Immature natural killer cell (primary cell): ENCODE measurements around the gene UNK. TPM values are rescaled to one million over a fixed set of nuclear protein-coding genes. Genes with fewer than 3 reads are reported as not detected.
A peak's percentile ranks its signal among the peaks of the same experiment; 100 is the strongest.

Source experiments
- DNase-seq, 3 donors: peaks; one replicate each; pipeline ENCODE4 v3.0.0; 2022; ENCODE audit warnings: mixed read lengths in 1 of 3
- H3K27ac Mint-ChIP-seq, 6 donors: one replicate each; pipeline ENCODE4 v1.8.0; 2020; ENCODE audit warnings: mixed read lengths in 6 of 6, mild to moderate bottlenecking in 5 of 6, inconsistent platforms in 4 of 6, moderate library complexity in 3 of 6
- H3K27me3 Mint-ChIP-seq, 3 donors: one replicate each; pipeline ENCODE4 v1.8.0; 2020 to 2021; ENCODE audit warnings: low read depth in 3 of 3, mild to moderate bottlenecking in 3 of 3, mixed read lengths in 3 of 3, moderate library complexity in 3 of 3, inconsistent platforms in 1 of 3
- H3K36me3 Mint-ChIP-seq, 3 donors: one replicate each; pipeline ENCODE4 v1.8.0; 2020; ENCODE audit warnings: mixed read lengths in 3 of 3, inconsistent platforms in 2 of 3, mild to moderate bottlenecking in 2 of 3
- H3K4me1 Mint-ChIP-seq, 2 donors: one replicate each; pipeline ENCODE4 v1.8.0; 2020; ENCODE audit warnings: inconsistent platforms in 2 of 2, mild to moderate bottlenecking in 2 of 2, mixed read lengths in 2 of 2, moderate library complexity in 1 of 2
- H3K4me3 Mint-ChIP-seq, 5 donors: one replicate each; pipeline ENCODE4 v1.8.0; 2020; ENCODE audit warnings: mild to moderate bottlenecking in 5 of 5, mixed read lengths in 5 of 5, inconsistent platforms in 3 of 5, moderate library complexity in 3 of 5
- H3K9me3 Mint-ChIP-seq, 6 donors: one replicate each; pipeline ENCODE4 v1.8.0; 2020; ENCODE audit warnings: mild to moderate bottlenecking in 6 of 6, mixed read lengths in 6 of 6, inconsistent platforms in 4 of 6, moderate library complexity in 3 of 6
- polyA plus RNA-seq, 3 donors: library from polyadenylated mRNA; unstranded; fragments of 300-500 nt; fragmentation: Illumina TruSeq; gene quantifications; one replicate each; pipeline ENCODE4 v1.2.3, GENCODE V29; 2021

Gene UNK, protein sequence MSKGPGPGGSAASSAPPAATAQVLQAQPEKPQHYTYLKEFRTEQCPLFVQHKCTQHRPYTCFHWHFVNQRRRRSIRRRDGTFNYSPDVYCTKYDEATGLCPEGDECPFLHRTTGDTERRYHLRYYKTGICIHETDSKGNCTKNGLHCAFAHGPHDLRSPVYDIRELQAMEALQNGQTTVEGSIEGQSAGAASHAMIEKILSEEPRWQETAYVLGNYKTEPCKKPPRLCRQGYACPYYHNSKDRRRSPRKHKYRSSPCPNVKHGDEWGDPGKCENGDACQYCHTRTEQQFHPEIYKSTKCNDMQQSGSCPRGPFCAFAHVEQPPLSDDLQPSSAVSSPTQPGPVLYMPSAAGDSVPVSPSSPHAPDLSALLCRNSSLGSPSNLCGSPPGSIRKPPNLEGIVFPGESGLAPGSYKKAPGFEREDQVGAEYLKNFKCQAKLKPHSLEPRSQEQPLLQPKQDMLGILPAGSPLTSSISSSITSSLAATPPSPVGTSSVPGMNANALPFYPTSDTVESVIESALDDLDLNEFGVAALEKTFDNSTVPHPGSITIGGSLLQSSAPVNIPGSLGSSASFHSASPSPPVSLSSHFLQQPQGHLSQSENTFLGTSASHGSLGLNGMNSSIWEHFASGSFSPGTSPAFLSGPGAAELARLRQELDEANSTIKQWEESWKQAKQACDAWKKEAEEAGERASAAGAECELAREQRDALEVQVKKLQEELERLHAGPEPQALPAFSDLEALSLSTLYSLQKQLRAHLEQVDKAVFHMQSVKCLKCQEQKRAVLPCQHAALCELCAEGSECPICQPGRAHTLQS
- 10 to 100 TPM; 26.0 to 48.4 (median 34.4) TPM for polyA plus RNA-seq

DNA sequence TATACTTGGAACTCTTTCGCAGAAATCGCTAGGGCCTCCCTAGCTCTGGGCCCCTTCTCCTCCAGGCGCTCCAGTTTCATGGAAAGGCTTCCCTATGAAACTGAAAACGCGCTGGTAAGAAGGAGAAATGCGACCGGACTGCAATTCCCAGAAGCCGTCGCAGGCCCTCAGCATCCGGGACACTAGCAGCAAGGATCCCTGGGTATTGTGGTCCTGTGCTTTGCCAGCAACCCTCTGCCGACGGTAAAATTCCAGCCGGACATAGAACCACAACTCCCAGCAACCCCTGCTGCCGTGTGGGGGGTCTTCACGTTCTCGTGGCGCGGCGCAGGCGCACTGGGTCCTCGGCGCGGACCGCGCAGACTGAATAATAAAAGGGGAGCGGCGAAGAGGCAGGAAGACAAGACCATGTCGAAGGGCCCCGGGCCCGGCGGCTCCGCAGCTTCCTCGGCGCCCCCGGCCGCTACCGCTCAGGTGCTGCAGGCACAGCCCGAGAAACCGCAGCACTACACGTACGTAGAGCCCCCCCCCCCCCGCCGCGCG, at the start of gene UNK:
TSS of gene UNK (plus strand) at position 334 of the 543 bp plus-strand sequence. CDS start at position 409, 75 bp downstream.
- DNase-seq = peak; percentile 96 to 98 (median 98)
- H3K9me3 Mint-ChIP-seq = peaks cover 0 to 5% (median 2%) of the 10 kb centered on the region in 6 donors
- H3K36me3 Mint-ChIP-seq = peaks cover 1 to 4% (median 3%) of the 10 kb centered on the region in 3 donors
- H3K4me1 Mint-ChIP-seq = peaks cover 45 to 53% of the 10 kb centered on the region in 2 donors
- peak within 1 kb of the TSS; percentile 90 to 95 (median 94) for H3K4me3 Mint-ChIP-seq
- peak within 1 kb of the TSS; percentile 92 to 100 (median 99) for H3K27ac Mint-ChIP-seq
- H3K27me3 Mint-ChIP-seq = peaks cover 11 to 22% (median 18%) of the 10 kb centered on the region in 3 donors

DNA sequence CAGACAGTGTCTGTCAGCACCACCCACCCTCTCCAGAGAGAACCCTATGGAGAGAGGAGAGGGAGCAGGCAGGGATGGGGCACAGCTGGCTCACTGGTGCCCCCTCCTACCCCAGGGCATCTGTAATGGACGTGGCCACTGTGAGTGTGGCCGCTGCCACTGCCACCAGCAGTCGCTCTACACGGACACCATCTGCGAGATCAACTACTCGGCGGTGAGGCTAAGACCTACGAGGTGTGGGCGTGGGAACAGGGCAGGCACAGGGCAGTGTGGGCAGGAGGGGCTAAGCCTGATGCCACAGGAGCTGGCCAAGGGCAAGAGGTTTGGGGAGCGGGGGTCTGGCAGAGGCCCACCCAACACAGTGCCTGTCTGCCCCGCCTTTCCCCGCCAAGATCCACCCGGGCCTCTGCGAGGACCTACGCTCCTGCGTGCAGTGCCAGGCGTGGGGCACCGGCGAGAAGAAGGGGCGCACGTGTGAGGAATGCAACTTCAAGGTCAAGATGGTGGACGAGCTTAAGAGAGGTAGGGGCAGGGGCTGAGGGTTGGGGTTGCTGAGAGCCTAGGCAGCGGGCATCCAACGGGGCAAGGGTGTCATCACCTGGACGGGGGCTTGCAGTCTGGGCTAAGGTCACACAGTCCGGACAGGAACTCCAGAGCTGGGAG, 48.3 kb upstream of the UNK start:
- no peak overlapping the region for H3K4me3 Mint-ChIP-seq
- no peak for DNase-seq
- peaks cover 0 to 3% (median 0%) of the 10 kb centered on the region in 3 donors for H3K27me3 Mint-ChIP-seq
- H3K4me1 Mint-ChIP-seq = peaks cover 0 to 4% of the 10 kb centered on the region in 2 donors
- no peaks in the 10 kb centered on the region for H3K9me3 Mint-ChIP-seq
- H3K27ac Mint-ChIP-seq = no peak overlapping the region
- no peaks in the 10 kb centered on the region for H3K36me3 Mint-ChIP-seq

DNA sequence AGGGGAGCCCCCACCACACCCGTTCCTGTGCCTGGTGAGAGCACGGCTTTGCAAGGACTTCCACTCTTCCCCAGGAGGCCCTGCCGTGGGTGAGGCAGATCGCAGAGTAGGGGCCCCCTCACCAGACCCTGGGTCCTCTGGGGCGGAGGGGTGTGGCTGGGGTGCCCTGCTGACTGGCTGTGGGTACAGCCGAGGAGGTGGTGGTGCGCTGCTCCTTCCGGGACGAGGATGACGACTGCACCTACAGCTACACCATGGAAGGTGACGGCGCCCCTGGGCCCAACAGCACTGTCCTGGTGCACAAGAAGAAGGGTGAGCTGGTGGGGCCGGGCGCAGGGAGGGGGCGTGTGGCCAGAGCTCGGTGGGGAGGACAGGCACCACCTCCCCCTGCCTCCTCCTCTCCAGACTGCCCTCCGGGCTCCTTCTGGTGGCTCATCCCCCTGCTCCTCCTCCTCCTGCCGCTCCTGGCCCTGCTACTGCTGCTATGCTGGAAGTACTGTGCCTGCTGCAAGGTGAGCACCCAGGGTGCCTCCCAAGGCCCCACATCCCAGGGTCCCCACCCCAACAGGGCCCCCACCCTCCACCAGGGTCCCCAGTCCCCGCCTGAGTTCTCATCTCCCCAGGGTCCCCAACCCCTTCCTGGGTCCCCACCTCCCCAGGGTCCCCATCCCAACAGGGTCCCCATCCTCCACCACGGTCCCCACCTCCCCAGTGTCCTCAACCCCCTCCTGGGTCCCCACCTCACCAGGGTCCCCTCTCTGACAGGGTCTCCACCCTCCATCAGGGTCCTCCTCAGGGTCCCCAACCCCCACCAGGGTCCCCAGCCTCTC, 47.3 kb upstream of the UNK start:
- Mint-ChIP-seq H3K9me3 (no peaks in the 10 kb centered on the region), H3K27me3 (peaks cover 0 to 3% (median 0%) of the 10 kb centered on the region in 3 donors)

DNA sequence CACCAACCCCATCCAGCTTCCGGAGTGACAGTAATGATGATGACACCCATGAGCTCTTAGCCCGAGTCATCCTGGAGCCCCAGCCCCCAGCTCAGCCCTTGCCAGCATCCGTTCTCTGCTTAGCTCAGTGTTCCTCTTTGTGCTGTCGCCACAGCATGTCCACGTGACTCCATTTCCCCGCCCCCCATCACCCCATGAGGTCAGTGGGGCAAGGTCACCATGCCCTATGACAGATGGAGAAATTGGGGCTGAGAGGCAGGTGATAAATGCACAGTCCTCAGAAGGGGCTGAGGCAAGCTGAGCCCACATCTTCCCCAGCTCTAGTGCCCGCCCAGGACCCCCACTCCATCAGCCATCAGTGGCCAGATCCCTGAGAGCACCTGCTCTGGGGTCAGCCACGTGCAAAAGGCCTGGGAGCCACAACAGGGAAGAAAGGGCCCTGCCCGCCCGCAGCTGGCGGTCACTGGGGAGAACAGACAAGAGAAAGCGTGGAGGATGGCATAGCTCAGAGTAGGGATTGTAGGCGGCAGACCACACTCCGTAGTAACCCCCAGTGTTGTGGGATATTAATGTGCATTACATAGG, 46.3 kb upstream of the UNK start:
- Mint-ChIP-seq H3K4me3 (no peak overlapping the region), H3K27me3 (peaks cover 0 to 3% (median 0%) of the 10 kb centered on the region in 3 donors), H3K36me3 (no peaks in the 10 kb centered on the region), H3K9me3 (no peaks in the 10 kb centered on the region), H3K4me1 (peaks cover 0 to 4% of the 10 kb centered on the region in 2 donors), H3K27ac (no peak overlapping the region)
- DNase-seq = no peak

More for the DNA sequence above, 47.3 kb upstream of the UNK start:
- H3K36me3 Mint-ChIP-seq = no peaks in the 10 kb centered on the region
- no peak overlapping the region for H3K27ac Mint-ChIP-seq
- peaks cover 0 to 4% of the 10 kb centered on the region in 2 donors for H3K4me1 Mint-ChIP-seq
- DNase-seq = no peak
- no peak overlapping the region for H3K4me3 Mint-ChIP-seq

DNA sequence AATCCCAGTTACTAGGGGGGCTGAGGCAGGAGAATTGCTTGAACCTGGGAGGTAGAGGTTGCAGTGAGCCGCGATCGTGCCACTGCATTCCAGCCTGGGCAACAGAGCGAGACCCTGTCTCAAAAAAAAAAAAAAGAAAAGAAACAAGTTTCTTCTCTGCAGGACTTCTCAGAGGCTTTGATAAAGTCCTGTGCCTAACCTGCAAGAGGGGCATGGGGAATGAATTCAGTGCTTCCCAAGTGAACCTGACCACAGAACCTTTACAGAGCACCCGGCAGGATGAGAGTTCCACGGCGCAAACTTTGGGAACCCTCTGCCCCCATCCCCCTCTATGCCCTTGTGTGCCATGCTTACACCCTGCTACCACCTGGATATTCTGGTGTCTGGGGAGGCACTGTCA, 45.4 kb upstream of the UNK start:
- H3K4me3 Mint-ChIP-seq = no peak overlapping the region
- H3K36me3 Mint-ChIP-seq = no peaks in the 10 kb centered on the region
- peaks cover 0 to 3% (median 0%) of the 10 kb centered on the region in 3 donors for H3K27me3 Mint-ChIP-seq
- H3K9me3 Mint-ChIP-seq = no peaks in the 10 kb centered on the region
- H3K27ac Mint-ChIP-seq = no peak overlapping the region
- no peak for DNase-seq
- peaks cover 0 to 4% of the 10 kb centered on the region in 2 donors for H3K4me1 Mint-ChIP-seq

DNA sequence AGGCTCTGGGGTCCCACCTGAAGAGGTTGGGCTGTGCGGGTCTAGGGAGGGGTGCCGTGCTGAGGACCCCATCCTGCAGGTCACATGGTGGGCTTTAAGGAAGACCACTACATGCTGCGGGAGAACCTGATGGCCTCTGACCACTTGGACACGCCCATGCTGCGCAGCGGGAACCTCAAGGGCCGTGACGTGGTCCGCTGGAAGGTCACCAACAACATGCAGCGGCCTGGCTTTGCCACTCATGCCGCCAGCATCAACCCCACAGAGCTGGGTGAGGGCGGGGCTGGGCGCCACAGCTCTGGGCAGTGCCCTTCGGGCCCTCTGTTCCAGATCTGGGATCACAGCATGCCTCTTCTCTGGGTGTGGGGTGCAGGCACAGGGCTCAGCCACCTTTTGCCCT, 44.8 kb upstream of the UNK start:
- Mint-ChIP-seq H3K27me3 (peaks cover 0 to 3% (median 0%) of the 10 kb centered on the region in 3 donors), H3K4me1 (peaks cover 0 to 2% of the 10 kb centered on the region in 2 donors), H3K36me3 (no peaks in the 10 kb centered on the region), H3K27ac (no peak overlapping the region), H3K9me3 (no peaks in the 10 kb centered on the region), H3K4me3 (no peak overlapping the region)
- DNase-seq = no peak

DNA sequence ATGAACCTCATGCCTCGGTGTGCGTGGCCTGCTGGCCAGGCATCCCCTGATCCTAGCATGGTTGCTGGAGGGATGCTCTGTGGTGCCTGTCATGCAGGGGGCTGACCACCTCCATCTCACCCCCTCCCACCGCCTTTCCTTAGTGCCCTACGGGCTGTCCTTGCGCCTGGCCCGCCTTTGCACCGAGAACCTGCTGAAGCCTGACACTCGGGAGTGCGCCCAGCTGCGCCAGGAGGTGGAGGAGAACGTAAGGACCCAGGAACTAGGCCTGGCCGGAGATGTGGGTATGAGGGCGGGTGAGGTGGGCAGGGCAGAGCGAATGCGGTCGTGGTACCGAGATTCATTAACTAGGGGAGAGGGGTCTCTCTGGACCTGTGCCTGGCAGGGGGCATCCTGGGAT, 44.4 kb upstream of the UNK start:
- Mint-ChIP-seq H3K4me1 (peaks cover 0 to 2% of the 10 kb centered on the region in 2 donors), H3K36me3 (no peaks in the 10 kb centered on the region), H3K27ac (no peak overlapping the region), H3K9me3 (no peaks in the 10 kb centered on the region), H3K27me3 (peaks cover 0 to 3% (median 0%) of the 10 kb centered on the region in 3 donors), H3K4me3 (no peak overlapping the region)
- no peak for DNase-seq

DNA sequence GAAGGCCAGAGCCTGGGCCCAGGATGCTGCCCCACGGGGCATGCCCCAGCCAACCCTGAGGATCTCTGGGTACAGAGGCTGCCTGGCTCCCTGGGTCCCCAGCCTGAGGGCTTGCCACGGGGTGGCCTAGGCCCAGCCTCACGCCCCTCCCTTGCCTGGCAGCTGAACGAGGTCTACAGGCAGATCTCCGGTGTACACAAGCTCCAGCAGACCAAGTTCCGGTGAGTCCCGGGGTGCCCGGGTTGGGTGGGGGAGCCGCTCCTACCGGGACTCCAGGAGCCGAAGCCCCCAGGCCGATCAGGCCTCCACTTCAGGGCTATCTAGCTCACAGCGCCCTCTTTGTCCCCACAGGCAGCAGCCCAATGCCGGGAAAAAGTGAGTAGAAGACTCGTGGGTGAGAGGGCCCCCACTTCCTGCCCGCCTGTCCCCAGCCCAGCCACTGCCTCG, 44.0 kb upstream of the UNK start:
- Mint-ChIP-seq H3K4me1 (peaks cover 0 to 2% of the 10 kb centered on the region in 2 donors), H3K9me3 (no peaks in the 10 kb centered on the region), H3K36me3 (no peaks in the 10 kb centered on the region), H3K4me3 (no peak overlapping the region), H3K27ac (no peak overlapping the region), H3K27me3 (peaks cover 0 to 3% (median 0%) of the 10 kb centered on the region in 3 donors)
- no peak for DNase-seq

DNA sequence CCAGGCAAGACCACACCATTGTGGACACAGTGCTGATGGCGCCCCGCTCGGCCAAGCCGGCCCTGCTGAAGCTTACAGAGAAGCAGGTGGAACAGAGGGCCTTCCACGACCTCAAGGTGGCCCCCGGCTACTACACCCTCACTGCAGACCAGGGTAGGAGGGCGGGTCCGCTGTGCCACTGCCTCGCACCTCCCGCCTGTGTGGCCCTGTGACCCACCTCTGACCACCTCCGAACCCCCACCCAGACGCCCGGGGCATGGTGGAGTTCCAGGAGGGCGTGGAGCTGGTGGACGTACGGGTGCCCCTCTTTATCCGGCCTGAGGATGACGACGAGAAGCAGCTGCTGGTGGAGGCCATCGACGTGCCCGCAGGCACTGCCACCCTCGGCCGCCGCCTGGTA, 42.3 kb upstream of the UNK start:
- H3K4me3 Mint-ChIP-seq = no peak overlapping the region
- H3K9me3 Mint-ChIP-seq = no peaks in the 10 kb centered on the region
- peaks cover 0 to 2% of the 10 kb centered on the region in 2 donors for H3K4me1 Mint-ChIP-seq

DNA sequence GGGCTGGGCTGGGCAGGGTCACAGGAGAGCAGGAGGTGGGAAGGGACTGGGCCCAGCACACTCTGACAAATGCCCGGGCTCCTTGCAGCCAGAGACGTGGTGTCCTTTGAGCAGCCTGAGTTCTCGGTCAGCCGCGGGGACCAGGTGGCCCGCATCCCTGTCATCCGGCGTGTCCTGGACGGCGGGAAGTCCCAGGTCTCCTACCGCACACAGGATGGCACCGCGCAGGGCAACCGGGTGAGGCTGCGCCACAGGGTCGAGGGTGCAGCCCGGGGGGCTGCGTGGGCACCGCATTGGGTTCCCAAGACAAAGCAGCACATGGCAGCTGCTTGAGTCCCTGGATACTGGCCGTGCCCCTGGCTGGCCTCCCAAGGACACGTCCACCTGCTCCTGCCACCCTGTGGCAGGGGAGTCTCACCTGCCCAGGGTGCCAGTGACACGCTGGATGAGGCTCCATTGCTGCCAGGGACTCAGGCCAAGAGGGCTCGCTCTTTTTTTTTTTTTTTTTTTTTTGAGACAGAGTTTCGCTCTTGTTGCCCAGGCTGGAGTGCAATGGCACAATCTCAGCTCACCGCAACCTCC, 40.9 kb upstream of the UNK start:
- Mint-ChIP-seq H3K27me3 (peaks cover 1 to 4% (median 2%) of the 10 kb centered on the region in 3 donors), H3K9me3 (no peaks in the 10 kb centered on the region), H3K4me3 (no peak overlapping the region), H3K36me3 (no peaks in the 10 kb centered on the region), H3K27ac (no peak overlapping the region), H3K4me1 (peaks cover 3 to 7% of the 10 kb centered on the region in 2 donors)
- DNase-seq = no peak

More for the DNA sequence above, 42.3 kb upstream of the UNK start:
- no peaks in the 10 kb centered on the region for H3K36me3 Mint-ChIP-seq
- DNase-seq = no peak
- no peak overlapping the region for H3K27ac Mint-ChIP-seq
- peaks cover 0 to 2% (median 0%) of the 10 kb centered on the region in 3 donors for H3K27me3 Mint-ChIP-seq

DNA sequence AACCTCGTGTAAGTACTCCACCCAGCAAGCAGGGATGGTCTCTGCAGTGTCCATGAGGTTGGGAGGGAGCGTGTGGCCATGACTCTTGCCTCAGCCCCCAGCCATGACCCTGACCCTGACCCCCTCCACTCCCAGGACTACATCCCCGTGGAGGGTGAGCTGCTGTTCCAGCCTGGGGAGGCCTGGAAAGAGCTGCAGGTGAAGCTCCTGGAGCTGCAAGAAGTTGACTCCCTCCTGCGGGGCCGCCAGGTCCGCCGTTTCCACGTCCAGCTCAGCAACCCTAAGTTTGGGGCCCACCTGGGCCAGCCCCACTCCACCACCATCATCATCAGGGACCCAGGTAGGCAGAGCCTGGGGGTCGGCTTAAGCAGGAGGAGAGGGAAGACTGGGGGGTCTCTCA, 35.9 kb upstream of the UNK start:
- H3K9me3 Mint-ChIP-seq = no peaks in the 10 kb centered on the region
- peaks cover 9 to 12% of the 10 kb centered on the region in 2 donors for H3K4me1 Mint-ChIP-seq
- no peak overlapping the region for H3K27ac Mint-ChIP-seq
- H3K4me3 Mint-ChIP-seq = no peak overlapping the region
- no peak for DNase-seq
- no peaks in the 10 kb centered on the region for H3K36me3 Mint-ChIP-seq
- peaks cover 4 to 5% (median 5%) of the 10 kb centered on the region in 3 donors for H3K27me3 Mint-ChIP-seq
